ENCODE measurements around the gene LMAN1L.

Gene LMAN1L

DNA sequence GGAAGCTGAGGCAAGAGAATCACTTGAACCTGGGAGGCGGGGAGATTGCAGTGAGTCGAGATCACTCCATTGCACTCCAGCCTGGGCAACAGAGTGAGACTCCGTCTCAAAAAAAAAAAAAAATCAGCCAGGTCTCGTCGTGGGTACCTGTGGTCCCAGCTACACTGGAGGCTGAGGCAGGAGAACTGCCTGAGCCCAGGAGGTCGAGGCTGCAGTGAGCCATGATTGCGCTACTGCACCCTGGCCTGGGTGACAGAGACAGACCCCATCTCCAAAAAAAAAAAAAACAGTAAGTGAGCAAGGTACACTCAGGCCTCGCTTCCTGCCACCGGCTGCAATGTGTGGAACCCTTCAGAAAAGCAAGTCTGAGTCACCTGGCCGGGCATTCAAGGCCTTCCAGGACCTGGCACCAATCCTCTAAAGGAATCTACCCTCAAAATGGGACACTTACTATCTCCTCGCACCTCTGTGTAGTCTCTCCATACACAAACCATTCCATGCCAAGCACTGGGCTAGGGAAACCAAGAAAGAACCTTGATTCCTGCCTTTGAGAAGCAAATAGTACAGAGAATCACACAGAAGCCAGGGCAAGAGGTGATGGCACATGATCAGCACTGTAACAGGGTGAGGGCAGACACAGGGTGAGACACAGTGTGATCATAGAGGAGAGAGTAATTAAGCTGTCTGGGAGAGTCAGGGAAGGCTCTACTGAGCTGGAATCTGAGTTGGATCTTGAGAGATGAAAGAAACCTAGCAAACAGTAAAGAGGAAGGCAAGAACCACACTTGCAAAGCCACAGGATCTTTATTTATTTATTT is 50.8 kb downstream of the LMAN1L start:
- peak; percentile 73 for DNase-seq

DNA sequence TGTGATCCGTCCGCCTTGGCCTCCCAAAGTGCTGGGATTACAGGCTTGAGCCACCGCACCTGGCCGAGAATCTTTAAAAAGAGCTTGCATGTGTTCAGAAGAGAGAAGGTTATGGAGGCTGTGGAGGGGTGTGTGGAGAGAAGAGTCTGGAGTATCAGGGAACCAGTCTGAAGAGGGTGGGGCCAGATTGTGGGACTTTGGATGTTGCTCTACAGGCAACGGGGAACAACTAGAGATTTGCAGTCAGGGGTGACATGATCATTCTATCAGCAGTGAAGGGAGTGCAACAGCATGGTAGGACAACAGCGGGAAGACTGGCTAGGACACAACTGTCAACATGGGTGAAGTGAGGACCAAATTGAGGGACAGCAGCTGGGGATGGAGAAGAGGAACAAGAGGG is 51.7 kb downstream of the LMAN1L start:
- no peak for DNase-seq

DNA sequence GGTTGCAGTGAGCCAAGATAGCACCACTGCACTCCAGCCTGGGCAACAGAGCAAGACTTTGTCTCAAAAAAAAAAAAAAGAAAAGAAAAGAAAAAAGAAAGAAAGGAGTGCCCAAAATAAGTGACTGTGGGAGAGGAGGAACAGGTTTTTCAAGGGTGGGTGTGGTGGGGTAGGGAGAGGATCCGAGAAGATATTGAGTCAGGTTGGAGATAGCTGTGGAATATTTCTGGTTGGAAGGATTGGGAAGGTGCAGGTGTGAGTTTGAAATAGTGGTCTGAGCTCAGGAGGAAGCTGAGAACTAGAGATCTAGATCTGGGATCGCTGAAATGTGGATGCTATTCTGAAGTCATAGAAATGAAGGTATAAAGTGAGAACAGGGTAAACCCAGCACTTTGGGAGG is 52.7 kb downstream of the LMAN1L start:
- no peak for DNase-seq

DNA sequence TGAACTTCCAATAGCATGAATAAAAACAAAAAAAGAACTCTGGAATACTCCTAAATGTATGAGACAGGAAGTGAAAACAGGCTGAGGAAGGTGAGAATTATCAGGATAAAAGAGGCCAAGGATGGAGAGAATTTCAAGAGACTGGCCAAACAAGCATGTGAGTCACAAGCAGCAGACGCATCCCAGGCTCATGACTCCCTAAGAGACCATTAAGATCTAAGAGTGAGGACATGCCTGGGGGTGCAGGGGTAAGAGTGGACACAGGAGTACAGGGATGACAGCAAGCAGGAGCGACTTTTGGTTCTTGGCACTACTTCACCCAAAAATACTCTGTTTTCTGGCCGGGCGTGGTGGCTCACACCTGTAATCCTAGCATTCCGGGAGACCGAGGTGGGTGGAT is 53.5 kb downstream of the LMAN1L start:
- DNase-seq, result peak; percentile 51

DNA sequence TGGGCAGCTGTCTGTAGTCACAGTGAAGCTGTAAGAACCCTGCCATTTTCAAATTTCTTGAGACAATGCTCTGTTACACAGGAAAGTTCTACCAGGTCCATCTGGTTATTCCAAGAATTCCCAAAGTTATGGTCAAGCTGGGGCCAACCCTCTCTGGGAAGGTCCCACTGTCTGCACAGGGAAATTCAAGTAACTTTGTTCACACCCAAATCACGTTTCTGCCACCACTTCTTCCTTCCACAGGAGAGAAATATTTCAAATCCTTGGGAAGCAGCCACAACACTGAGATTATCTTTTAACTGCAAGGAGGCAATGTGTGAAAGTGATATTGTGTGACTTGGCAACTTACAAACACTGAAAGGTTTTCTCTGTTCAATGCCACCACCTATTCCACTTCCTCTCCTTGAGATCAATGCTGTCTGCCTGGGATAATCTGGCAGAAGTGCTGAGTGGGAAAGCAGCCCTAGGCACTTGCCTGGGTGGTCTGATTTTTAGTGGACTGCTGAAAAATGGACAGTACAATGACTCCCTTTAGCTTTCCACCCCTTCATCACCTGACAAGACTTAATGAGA is 54.9 kb downstream of the LMAN1L start:
- no peak for DNase-seq

DNA sequence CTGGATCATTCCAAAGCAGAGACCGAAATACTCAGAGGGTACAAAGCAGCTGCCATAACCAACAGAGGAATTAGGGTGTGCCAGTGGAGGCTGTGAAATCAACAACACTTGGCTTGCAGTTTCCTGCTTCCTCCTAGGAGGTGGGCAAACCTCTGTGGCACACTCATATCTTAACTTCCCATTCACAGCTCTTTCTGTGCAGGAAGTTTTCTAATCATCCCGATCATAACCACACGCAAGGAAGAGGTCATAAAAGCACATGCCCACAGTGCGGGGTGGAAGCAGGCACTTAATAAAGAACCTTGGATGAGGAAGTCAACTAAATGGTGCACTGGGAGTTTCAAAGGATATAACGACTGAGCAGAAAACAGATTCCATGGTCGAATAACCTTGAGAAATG is 55.4 kb downstream of the LMAN1L start:
- DNase-seq, result no peak

DNA sequence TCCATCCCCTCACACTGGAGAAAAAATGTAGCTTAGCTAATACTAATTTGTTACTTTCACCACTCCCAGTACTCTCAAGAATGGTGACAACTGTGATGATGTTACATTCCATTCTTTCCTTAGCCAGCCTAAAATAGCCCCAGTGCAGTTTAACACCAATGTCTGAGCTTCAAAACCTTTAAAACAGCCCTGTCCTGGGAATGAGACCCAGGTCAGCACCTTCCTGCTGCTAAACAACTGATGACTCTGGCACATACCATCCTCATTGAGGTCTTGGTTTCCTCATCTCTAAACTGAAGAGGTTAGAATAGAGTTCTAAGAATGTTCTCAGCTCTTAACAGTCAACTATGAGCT is 56.7 kb downstream of the LMAN1L start:
- DNase-seq, result no peak

DNA sequence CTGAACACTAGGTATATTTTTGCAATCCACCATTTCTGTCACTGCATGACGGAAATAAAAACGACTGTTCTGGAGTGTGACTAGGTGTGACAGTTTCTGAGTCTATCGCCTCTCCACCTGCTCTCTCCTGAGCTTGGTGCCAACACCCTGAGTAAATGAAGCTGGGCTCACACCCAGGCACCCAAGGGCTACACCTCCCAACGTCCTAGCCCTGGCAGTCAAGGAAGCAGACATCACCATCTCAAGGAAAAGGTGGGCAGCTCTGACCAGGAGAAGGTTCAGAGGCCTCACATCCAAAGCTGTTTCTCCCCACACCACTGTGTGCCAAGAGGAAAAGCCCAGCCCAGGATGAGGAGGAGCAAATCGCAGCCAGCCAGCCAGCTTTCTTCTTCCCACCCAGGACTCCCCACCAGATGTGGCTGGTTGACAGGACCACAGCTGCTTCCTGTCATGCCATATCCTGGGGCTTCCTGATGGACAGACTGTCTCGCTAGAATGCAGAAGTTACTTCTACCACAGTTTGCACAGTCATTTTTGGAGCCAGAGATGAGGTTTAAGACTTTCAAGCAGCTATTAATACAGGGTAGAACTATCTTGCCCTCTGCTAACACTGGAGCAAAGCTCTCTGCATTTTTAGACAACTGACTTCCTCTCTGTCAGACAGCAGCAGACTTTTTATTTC is 57.2 kb downstream of the LMAN1L start:
- DNase-seq, result no peak

DNA sequence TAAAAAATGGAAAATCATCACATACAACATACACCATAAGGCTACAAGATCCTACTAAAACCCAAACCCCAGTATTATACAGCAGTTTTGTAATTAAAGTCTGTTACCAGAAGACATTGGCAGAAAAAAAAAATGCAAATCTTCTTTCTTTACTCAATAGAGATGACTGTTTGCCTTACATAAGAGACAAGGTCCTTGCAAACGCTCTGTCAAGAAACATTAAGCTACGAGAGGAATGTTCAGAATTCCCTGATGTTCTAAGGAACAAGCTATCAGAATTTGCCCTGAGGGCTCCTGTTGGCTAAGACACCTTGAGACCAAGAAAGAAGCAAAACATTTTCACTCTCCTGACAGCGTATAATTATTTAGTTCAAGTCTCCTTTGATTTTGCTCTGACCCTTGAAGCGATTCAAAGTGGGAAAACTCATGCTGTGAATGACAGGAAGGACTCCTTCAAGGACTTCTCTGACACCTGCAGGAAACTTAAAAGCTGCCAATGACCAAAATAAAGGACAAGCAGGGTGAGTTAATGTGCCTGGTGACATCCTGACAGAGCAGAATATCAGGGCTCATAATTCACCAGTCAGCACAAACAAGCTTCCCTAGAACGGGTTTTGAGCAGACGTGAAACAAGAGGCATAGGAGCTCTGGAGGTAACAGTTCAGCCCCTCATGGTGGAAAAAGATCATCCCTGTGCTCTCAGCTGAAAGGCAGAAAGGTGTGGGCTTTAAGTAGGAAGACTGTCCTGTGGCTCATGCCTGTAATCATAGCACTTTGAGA is 58.0 kb downstream of the LMAN1L start:
- no peak for DNase-seq

DNA sequence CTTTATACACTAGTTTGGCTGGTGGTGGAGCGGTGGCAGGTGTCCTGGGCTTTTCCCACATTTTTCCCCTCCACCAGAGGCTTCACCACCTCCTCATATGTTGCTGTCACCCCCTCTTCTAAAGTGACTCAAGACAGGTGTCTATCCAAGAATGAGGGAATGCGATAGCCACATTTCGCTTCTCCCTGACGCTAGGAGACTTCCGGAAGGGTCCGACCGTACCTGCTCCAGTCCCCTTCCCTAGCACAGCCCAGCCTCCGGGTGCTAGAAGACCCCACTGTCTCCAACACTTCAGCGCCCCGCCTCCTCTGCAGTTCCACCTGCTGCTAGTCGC is 60.0 kb downstream of the LMAN1L start:
- DNase-seq, result no peak

DNA sequence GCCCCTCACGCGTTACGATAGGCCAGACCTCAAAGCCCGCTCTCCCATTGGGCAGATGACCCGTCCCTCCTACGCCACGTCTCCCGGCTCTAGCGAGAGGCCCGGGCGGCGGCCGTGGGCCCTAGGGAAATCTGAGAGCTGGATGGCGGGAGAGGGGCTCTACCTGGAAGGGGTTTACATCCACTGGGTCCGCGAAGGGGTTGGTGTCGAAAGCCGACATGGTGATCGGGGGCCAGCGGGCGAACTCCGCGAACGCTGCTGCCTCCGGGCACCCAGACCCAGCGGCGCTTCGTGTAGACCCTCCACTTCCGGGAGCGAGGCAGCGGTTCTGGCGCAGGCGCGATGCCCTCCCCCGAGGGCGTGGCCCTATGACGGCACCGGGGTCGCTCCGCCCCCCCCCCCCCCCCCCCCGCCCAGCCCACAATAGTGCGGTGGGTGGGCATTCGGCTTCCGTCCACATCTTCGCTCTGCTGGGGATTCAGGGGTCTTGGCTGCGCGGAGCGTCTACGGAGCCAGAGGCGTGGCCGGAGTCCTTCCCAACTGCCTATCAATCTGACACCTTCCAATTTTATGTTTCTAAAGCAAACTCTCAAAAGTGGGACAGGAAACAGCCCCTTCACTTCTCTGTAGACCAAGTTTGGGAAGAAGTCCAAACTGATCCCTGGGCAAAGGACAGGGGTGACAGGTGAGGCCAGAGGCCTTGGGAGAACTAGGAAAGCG is 60.6 kb downstream of the LMAN1L start, which contains the start of gene SCAMP2:
Gene SCAMP2, minus strand, starts transcription at position 330 of the 720 bp plus-strand sequence. Its CDS starts 110 bp downstream, at position 220.
- DNase-seq, result peak; percentile 95

DNA sequence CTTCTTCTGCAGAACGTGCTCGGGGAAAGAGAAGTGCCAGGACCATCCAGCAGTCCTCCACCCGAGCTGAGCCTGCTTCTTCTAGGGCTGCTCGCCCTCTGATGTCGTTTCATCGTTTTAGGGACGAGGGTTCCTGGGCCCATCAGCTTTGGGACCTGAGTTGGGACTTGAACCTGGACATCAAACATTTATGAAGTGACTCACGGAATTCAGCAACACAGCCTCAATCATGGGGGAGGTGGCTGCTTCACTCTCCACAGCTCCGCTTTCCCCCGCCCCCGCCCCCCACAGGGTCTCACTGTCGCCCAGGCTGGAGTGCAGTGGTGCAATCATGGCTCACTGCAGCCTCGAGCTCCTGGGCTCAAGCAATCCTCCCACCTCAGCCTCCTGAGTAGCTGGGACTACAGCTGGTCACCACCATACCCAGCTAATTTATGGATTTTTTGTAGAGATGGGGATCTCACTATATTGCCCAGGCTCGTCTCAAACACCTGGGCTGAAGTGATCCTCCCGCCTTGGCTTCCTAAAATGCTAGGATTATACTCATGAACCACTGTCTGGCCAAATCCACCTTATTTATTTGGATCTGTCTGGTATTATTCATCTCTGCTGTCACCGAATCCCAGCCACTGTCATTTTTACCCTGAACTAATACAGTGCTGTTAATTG is 61.3 kb downstream of the LMAN1L start:
- DNase-seq, result no peak

Measured in kidney glomerular epithelial cell (primary cell).